ENCODE data around the gene MTFMT. TPM values are rescaled to one million over a fixed set of nuclear protein-coding genes. Genes with fewer than 3 reads are reported as not detected.

The MTFMT gene
- total and polyA plus RNA-seq, 2 of the 13 experiments (the other 11 are each of a cell fraction or from before 2014, with no cell fraction given) = 9.9 to 23.2 TPM

Other genes with a start within 250 kb of the MTFMT start
- gene PIF1, start 204.0 kb downstream of the MTFMT start, total RNA-seq (2016; rRNA removed; fragmentation: Illumina TruSeq; extraction: Trizol) = 8.3 and 19.7 TPM in 2 replicates
- gene PIF1, start 204.0 kb downstream of the MTFMT start, polyA plus RNA-seq (2011; rRNA removed) = 14.0 and 18.5 TPM in 2 replicates
- gene PLEKHO2, start 187.7 kb downstream of the MTFMT start, total RNA-seq (2016; rRNA removed; fragmentation: Illumina TruSeq; extraction: Trizol) = 3.1 and 3.8 TPM in 2 replicates
- 4.8 and 5.1 TPM in 2 replicates for gene PLEKHO2, start 187.7 kb downstream of the MTFMT start, polyA plus RNA-seq (2011; rRNA removed)
- 0.11 TPM in 2 replicates for gene ANKDD1A, start 117.7 kb downstream of the MTFMT start, total RNA-seq (2016; rRNA removed; fragmentation: Illumina TruSeq; extraction: Trizol)
- 0.17 and 0.48 TPM in 2 replicates for gene ANKDD1A, start 117.7 kb downstream of the MTFMT start, polyA plus RNA-seq (2011; rRNA removed)
- 42.4 and 53.0 TPM in 2 replicates for gene SPG21, start 39.7 kb downstream of the MTFMT start, total RNA-seq (2016; rRNA removed; fragmentation: Illumina TruSeq; extraction: Trizol)
- gene SPG21, start 39.7 kb downstream of the MTFMT start, polyA plus RNA-seq (2011; rRNA removed) = 29.1 and 36.7 TPM in 2 replicates
- gene SLC51B, start 15.7 kb upstream of the MTFMT start, total RNA-seq (2016; rRNA removed; fragmentation: Illumina TruSeq; extraction: Trizol) = 14.4 and 17.1 TPM in 2 replicates
- gene SLC51B, start 15.7 kb upstream of the MTFMT start, polyA plus RNA-seq (2011; rRNA removed) = 12.0 and 14.9 TPM in 2 replicates
- 0.39 and 0.55 TPM in 2 replicates for gene RASL12, start 38.4 kb upstream of the MTFMT start, total RNA-seq (2016; rRNA removed; fragmentation: Illumina TruSeq; extraction: Trizol)
- 0.10 and 0.16 TPM in 2 replicates for gene RASL12, start 38.4 kb upstream of the MTFMT start, polyA plus RNA-seq (2011; rRNA removed)
- gene KBTBD13, start 47.1 kb upstream of the MTFMT start, total RNA-seq (2016; rRNA removed; fragmentation: Illumina TruSeq; extraction: Trizol) = not detected in 2 replicates
- gene KBTBD13, start 47.1 kb upstream of the MTFMT start, polyA plus RNA-seq (2011; rRNA removed) = not detected in 2 replicates
- 0.13 and 0.86 TPM in 2 replicates for gene UBAP1L, start 85.6 kb upstream of the MTFMT start, total RNA-seq (2016; rRNA removed; fragmentation: Illumina TruSeq; extraction: Trizol)
- gene UBAP1L, start 85.6 kb upstream of the MTFMT start, polyA plus RNA-seq (2011; rRNA removed) = 1.4 and 1.7 TPM in 2 replicates
- 14.7 and 15.8 TPM in 2 replicates for gene PDCD7, start 104.2 kb upstream of the MTFMT start, total RNA-seq (2016; rRNA removed; fragmentation: Illumina TruSeq; extraction: Trizol)
- gene PDCD7, start 104.2 kb upstream of the MTFMT start, polyA plus RNA-seq (2011; rRNA removed) = 10.1 TPM in 2 replicates
- gene CLPX, start 155.7 kb upstream of the MTFMT start, total RNA-seq (2016; rRNA removed; fragmentation: Illumina TruSeq; extraction: Trizol) = 61.3 and 100 TPM in 2 replicates
- gene CLPX, start 155.7 kb upstream of the MTFMT start, polyA plus RNA-seq (2011; rRNA removed) = 26.9 and 33.9 TPM in 2 replicates
- not detected in 2 replicates for gene CILP, start 181.8 kb upstream of the MTFMT start, total RNA-seq (2016; rRNA removed; fragmentation: Illumina TruSeq; extraction: Trizol)
- gene CILP, start 181.8 kb upstream of the MTFMT start, polyA plus RNA-seq (2011; rRNA removed) = 0.03 and 0.08 TPM in 2 replicates